ENCODE data around the gene KIF1A.

- no peak for TF ChIP-seq CTCF (conservative IDR thresholded peaks at IDR 0.05; ENCODE audit: low read depth, low read length)
- TF ChIP-seq EZH2phosphoT487 (IDR thresholded peaks at IDR 0.05; ENCODE audit: borderline replicate concordance, low read length): no peak
- no peak for TF ChIP-seq EZH2 (IDR thresholded peaks at IDR 0.05; ENCODE audit: low read length, unreplicated experiment)
Measured at GRCh38 chr2:240767341-240767740, 52.7 kb downstream of the KIF1A start.
